ENCODE measurements around the gene GPR25. TPM values are rescaled to one million over a fixed set of nuclear protein-coding genes. Genes with fewer than 3 reads are reported as not detected.

The GPR25 gene
- polyA plus RNA-seq, 3 donors from 2014 or later = 4.5 to 18.9 (median 14.8) TPM

- peaks cover 0 to 4% (median 3%) of the 10 kb centered on the region in 3 donors for H3K27me3 Mint-ChIP-seq (ENCODE audit: low read depth in 3 of 3)
Measured at GRCh38 chr1:200917291-200917817, 44.6 kb downstream of the GPR25 start.

DNA sequence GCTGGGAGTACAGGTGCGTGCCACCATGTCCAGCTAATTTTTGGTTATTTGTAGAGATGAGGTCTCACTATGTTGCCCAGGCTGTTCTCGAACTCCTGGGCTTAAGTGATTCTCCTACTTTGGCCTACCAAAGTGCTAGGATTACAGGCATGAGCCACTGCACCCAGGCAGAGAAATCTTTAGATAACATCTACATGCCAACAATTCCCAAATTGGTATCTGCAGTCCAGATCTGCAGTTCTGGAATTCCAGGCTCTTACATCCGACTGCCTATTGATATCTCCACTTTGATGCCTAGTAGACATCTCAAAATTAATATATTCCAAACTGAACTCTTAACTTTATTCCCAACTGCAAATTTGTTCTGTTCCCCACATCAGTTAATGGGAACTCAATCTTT is 45.2 kb downstream of the GPR25 start:
- Mint-ChIP-seq H3K27me3 (ENCODE audit: low read depth in 3 of 3) (peaks cover 0 to 3% (median 1%) of the 10 kb centered on the region in 3 donors), H3K27ac (no peak overlapping the region), H3K4me3 (no peak overlapping the region), H3K36me3 (no peaks in the 10 kb centered on the region), H3K4me1 (no peaks in the 10 kb centered on the region), H3K9me3 (no peaks in the 10 kb centered on the region)
- DNase-seq = no peak

More at GRCh38 chr1:200917291-200917817, 44.6 kb downstream of the GPR25 start:
- no peaks in the 10 kb centered on the region for H3K36me3 Mint-ChIP-seq
- no peaks in the 10 kb centered on the region for H3K9me3 Mint-ChIP-seq
- no peak for DNase-seq
- H3K4me3 Mint-ChIP-seq = no peak overlapping the region
- no peaks in the 10 kb centered on the region for H3K4me1 Mint-ChIP-seq
- no peak overlapping the region for H3K27ac Mint-ChIP-seq

DNA sequence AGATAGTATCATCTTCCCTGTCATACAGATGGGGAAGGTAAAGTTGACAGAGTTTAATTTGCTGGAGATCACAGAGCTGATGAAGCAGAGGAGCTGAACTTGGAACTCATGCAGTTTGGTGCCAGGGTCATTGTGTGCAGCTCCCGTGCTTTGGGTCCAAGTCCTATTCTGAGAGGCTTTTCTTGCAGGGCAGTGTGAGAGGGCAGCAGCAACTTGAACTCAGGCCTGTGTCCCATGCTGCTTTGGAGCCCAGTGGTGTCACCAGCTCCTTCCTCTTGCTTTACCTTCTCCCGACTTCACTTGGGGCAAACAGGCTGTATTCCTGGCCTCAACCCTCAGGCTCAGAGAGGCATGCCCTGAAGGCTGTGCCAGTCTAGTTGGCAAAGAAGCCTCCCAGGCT is 46.6 kb downstream of the GPR25 start:
- H3K4me1 Mint-ChIP-seq = no peaks in the 10 kb centered on the region
- no peak for DNase-seq
- no peak overlapping the region for H3K4me3 Mint-ChIP-seq
- H3K36me3 Mint-ChIP-seq = no peaks in the 10 kb centered on the region
- no peak overlapping the region for H3K27ac Mint-ChIP-seq
- no peaks in the 10 kb centered on the region for H3K9me3 Mint-ChIP-seq
- peaks cover 0 to 3% (median 1%) of the 10 kb centered on the region in 3 donors for H3K27me3 Mint-ChIP-seq (ENCODE audit: low read depth in 3 of 3)

- H3K27ac Mint-ChIP-seq = no peak overlapping the region
- no peak overlapping the region for H3K4me3 Mint-ChIP-seq
- no peaks in the 10 kb centered on the region for H3K9me3 Mint-ChIP-seq
- H3K4me1 Mint-ChIP-seq = no peaks in the 10 kb centered on the region
- no peaks in the 10 kb centered on the region for H3K36me3 Mint-ChIP-seq
- H3K27me3 Mint-ChIP-seq (ENCODE audit: low read depth in 3 of 3) = peaks cover 0 to 9% (median 0%) of the 10 kb centered on the region in 3 donors
- DNase-seq = no peak
Measured at GRCh38 chr1:200921571-200922110, 48.9 kb downstream of the GPR25 start.

GRCh38 chr1:200922406-200922805 is 49.6 kb downstream of the GPR25 start:
- no peaks in the 10 kb centered on the region for H3K9me3 Mint-ChIP-seq
- no peaks in the 10 kb centered on the region for H3K4me1 Mint-ChIP-seq
- DNase-seq = no peak
- peaks cover 0 to 9% (median 0%) of the 10 kb centered on the region in 3 donors for H3K27me3 Mint-ChIP-seq (ENCODE audit: low read depth in 3 of 3)
- H3K27ac Mint-ChIP-seq = no peak overlapping the region
- no peaks in the 10 kb centered on the region for H3K36me3 Mint-ChIP-seq
- no peak overlapping the region for H3K4me3 Mint-ChIP-seq

- H3K36me3 Mint-ChIP-seq = no peaks in the 10 kb centered on the region
- no peak overlapping the region for H3K4me3 Mint-ChIP-seq
- H3K27me3 Mint-ChIP-seq (ENCODE audit: low read depth in 3 of 3) = peaks cover 0 to 9% (median 0%) of the 10 kb centered on the region in 3 donors
- H3K4me1 Mint-ChIP-seq = no peaks in the 10 kb centered on the region
- no peak overlapping the region for H3K27ac Mint-ChIP-seq
- no peak for DNase-seq
- no peaks in the 10 kb centered on the region for H3K9me3 Mint-ChIP-seq
Measured at GRCh38 chr1:200923601-200924000, 50.8 kb downstream of the GPR25 start.

Other genes with a start within 250 kb of the GPR25 start
- 10 to 100 TPM; 18.3 to 29.1 (median 21.0) TPM for gene DDX59, start 203.1 kb upstream of the GPR25 start, polyA plus RNA-seq
- gene CAMSAP2, start 134.1 kb upstream of the GPR25 start, polyA plus RNA-seq = under 1 TPM in 1 of 3 donors, not detected in 2; 0.21 TPM
- under 1 TPM in 1 of 3 donors, not detected in 2; 0.10 TPM for gene INAVA, start 21.9 kb downstream of the GPR25 start, polyA plus RNA-seq
- gene KIF21B, start 150.7 kb downstream of the GPR25 start, polyA plus RNA-seq = 1 to 10 TPM; 1.6 to 9.1 (median 2.9) TPM
- not detected for gene CACNA1S, start 239.4 kb downstream of the GPR25 start, polyA plus RNA-seq